Activated naive CD4-positive, alpha-beta T cell treated with anti-CD3 and anti-CD28 coated beads, Interleukin-2, amount 50 U/mL, for 16 hours (primary cell): ENCODE results near the gene FAM20C.

Source experiments
- DNase-seq: peaks from one replicate; pipeline ENCODE4 v3.0.0-alpha.2; 2020

The FAM20C gene

DNA sequence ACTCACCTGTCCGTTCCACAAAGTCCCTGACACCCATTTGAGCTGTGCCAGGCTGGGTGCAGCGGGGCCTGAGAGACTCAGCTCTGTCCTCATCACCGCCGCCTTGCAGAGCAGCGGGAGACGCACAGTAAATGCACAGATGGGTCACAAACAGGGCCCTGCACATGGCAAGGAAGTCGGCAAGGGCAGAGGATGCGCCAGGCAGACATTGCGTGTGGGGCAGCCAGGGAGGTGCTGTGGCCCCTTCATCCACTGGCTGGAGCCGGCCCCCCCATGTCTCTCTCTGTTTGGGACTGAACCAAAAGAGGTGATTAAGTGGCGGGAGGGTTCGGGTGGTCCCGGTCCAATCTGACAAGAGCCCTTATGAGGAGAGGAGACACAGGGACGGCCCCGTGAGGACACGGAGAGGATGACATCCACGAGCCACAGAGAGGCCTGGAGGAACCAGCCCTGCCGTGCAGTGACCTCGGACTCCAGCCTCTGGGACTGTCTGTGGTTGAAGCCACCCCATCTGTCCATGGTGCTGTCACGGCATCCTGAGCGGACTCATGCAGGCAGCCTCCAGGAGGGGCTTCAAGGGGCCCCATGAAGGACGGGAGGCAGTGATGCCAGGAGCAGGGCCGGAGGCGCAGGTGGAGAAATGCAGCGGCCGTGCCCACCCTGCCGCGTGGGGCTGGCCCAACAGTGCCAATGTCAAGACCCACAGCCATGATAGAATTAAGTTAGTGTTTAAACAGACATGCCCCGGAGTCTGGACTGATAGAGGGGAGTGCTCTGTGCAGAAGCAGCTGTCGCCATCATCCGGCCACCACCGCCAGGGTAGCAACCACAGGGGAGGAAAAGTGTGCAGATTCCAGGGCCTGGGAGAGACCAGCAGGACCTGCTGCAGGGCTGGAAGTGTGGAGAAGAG is 69.2 kb downstream of the FAM20C start:
- DNase-seq, result peak; percentile 5

DNA sequence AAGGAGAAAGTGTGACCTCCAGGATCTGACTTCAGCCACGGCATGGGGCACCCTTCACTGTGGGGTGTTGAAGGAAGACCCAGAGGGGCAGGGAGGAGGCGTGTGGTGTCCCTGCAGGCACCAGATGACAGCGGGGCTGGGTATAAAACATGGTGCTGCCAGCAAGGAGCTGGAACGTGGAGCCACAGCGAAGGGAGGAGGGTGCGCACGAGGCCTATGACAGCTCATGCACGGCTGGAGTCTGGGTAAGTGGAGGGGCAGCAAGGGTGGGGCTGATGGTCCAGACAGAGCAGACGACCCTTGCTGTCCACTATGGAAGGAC is 69.8 kb downstream of the FAM20C start:
- DNase-seq, result peak; percentile 4

DNA sequence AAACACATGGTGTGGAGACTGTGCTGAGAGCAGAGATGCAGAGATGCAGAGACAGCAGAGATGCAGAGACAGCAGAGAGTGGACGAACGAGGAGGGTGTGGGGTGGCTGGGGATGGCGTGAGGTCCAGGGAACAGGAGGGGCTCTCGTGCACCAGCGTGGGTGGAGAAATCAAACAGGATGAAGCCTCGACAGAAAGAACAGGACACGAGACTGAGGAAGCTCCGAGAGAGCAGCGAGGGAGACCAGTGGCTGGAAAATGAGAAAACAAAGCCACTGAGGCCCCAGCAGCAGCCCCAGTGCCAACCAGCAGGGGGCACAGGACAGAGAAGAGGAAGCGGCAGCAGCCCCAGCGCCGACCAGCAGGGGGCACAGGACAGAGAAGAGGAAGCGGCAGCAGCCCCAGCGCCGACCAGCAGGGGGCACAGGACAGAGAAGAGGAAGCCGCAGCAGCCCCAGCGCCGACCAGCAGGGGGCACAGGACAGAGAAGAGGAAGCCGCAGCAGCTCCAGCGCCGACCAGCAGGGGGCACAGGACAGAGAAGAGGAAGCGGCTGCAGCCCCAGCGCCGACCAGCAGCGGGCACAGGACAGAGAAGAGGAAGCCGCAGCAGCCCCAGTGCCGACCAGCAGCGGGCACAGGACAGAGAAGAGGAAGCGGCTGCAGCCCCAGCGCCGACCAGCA is 70.4 kb downstream of the FAM20C start:
- peak; percentile 66 for DNase-seq

DNA sequence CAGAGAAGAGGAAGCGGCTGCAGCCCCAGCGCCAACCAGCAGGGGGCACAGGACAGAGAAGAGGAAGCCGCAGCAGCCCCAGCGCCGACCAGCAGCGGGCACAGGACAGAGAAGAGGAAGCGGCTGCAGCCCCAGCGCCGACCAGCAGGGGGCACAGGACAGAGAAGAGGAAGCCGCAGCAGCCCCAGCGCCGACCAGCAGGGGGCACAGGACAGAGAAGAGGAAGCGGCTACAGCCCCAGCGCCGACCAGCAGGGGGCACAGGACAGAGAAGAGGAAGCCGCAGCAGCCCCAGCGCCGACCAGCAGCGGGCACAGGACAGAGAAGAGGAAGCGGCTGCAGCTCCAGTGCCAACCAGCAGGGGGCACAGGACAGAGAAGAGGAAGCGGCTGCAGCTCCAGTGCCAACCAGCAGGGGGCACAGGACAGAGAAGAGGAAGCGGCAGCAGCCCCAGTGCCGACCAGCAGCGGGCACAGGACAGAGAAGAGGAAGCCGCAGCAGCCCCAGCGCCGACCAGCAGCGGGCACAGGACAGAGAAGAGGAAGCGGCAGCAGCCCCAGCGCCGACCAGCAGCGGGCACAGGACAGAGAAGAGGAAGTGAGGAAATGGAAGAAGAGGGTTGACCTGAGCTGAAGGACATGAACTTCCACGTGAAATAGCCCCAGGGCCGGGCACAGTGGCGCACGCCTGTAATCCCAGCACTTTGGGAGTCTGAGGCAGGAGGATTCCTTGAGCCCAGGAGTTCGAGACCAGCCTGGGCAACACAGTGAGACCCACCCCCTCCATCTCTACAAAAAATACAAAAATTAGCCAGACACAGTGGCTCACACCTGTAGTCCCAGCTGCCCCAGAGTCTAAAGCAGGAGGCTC is 71.3 kb downstream of the FAM20C start:
- peak; percentile 73 for DNase-seq

DNA sequence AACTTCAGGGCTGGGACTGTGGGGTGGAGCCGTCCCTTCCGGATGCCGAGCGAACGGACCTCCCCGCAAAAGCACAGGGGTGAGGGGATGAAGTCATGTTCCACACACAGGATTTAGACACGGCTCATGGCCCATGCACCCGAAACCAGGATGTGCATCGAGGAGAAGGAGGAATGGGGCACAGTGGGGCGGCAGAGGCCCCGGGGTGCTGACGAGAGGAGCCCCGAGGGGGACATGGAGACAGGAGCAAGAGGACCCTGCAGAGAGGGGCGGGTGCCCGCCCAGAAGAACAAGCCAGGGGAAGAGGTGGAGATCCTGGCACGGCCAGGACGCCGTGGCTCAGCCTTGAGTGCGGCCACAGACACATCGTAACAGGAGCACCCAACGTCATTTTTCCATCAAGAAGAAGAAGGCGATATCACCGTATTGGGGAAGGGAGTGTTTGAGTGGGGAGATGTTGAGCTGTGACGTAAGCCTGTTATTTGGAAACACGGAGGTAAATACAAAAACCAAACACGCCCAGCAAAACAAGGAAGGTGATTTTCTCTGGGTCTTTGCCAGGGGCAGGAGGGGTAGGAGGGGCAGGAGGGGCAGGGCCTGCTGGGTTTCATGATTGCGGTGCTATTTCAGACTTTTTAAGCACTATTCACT is 72.3 kb downstream of the FAM20C start:
- peak; percentile 7 for DNase-seq

DNA sequence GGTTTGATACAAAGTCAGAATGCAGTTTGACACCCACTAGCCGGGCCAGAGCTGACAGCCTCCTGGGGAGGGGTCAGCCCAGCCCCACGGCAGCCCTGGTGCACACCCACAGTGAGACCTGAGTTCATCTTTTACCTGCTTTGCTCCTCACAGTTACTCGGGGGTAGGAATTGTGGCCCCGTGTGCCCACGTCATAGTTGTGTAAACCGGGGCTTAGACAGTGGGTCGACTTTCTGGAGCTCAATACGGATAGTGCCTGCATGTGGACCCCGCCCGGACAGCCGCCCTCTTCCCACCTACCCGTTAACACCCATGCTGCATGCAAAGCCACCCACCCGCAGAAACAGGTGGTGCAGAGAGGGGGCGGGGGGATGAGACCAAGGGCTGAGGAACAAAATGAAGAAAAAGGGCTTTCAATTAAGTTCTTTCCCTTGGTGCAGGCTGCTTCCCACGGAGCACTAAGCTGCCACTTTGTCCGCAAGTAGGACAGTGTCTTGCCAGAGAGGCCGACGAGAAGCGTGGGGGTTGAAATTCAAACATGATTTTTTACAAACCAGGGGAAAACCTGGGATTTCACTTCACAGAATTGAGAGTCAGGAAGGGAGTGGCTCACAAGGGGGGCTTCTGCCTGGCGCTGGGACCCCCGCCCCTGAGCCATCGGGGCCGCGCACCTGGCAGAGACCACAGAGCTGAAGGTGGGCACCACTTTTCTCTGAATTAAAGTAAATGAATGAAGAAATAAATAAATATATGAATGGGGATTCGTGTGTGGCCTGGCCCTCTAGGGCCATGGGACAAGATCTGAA is 73.0 kb downstream of the FAM20C start:
- DNase-seq, result peak; percentile 7

DNA sequence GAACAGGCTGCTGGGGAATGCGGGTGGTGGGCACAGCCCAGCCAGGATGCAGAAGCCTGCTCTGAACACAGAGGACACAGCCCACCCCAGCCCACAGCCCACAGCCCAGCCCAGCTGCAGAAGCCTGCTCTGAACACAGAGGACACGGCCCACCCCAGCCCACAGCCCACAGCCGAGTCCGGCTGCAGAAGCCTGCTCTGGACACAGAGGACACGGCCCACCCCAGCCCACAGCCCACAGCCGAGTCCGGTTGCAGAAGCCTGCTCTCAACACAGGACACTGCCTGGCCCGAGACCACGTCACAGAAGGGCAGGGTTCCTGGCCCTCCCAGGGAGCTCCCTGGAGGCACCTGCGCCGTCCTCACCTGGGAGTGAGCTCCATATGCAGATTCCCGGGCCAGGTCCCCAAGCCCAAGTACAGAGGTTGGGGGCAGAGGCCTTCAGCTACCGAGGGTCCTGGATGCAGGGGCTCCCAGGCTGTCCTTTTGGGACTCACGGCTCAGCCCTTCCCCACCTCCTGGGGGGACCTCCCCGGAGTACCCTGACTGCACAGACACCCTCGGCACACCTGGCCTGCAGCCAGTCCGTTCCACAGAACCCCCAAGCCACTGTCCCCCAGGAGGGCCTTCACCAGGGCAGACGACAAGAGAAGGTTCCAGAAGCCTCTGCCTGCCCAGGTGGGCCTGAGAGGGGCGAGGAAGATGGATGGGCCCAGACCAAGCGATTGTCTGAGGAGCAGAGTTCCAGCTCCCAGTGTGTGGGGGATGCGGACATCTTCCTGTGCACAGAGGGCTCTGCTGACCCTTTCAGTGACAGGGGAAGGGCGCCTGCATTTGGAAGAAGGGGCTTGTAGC is 73.9 kb downstream of the FAM20C start:
- DNase-seq, result peak; percentile 6

DNA sequence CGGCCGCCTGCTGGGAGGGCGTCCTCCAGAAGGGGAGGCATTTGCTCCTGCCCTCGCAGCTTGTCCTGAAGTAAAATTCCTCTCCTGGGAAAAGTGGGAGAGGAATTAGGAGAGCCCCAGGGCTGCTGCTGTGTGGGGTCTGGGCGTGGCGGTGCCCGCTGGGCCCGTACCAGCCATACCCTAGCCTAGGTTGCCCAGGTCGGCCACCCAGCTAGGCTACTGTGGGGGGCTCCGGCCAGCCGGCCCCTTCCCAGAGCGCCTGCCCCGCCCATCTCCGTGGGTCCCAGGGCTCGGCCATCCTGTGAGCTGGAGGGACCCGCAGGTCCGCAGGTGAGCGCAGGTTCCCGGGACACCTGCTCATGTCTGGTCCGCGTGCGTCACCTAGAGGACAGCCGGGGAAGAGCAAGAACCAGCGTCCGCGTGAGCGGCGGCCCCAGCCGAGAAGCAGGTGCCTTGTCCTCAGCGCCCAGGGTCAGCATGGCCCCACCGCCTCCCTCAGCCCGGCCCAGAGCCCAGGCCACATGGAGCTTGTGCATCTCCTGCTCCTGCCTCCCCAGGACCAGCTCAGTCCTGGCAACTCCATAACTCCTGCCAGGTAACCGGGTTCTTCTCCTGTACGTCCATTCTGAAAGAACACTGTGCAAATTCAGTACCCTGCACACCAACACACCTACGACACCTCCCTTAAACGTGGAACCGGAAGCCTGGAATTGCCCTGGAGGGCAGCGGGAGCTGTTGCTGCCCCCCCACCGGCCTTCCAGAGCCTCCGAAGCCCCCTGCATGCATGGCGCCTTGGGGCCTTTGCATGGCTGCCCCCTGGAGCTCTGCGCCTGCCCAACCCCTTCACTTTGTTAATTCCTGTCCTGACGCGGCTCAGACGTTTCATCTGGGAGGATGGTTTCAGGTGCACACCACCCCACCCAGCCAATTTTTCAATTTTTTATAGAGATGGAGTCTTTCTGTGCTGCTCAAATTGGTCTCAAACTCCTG is 74.8 kb downstream of the FAM20C start:
- DNase-seq, result peak; percentile 10

DNA sequence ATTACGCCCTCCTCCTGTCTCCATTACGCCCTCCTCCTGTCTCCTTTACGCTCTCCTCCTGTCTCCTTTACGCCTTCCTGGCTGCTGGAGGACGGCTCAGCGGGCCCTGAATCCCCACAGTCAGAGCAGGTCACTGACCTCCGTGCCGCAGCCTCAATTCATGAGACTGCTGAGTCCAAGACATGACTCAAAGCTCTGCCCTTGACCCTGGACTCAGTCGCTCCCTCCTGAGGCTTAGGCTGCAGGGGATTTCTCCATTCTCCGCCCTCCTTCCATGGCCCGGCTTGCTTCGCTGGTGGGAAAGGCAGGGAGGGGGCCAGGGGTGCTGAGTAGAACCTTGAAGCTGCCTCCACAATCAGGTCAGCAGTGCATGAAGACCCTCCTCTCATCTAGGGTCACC is 76.6 kb downstream of the FAM20C start:
- DNase-seq, result no peak

DNA sequence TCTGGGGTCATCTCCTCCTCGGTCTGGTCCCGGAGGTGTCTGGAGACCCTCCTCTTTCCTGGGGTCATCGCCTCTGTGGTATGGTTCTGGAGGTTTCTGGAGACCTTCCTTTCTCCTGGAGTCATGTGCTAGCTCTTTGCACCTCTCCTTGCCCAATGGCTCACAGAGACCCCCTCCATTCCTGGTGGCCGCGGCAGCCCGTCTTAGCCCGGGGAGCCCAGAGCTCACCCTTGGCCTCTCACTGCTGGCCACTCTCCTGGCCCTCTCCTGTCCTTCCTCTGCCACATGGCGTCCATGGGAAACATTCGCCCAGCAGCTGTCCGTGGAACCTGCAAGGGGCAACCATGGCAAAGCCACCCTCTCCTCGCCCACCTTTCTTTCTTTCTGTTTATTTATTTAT is 77.3 kb downstream of the FAM20C start:
- DNase-seq, result peak; percentile 6

DNA sequence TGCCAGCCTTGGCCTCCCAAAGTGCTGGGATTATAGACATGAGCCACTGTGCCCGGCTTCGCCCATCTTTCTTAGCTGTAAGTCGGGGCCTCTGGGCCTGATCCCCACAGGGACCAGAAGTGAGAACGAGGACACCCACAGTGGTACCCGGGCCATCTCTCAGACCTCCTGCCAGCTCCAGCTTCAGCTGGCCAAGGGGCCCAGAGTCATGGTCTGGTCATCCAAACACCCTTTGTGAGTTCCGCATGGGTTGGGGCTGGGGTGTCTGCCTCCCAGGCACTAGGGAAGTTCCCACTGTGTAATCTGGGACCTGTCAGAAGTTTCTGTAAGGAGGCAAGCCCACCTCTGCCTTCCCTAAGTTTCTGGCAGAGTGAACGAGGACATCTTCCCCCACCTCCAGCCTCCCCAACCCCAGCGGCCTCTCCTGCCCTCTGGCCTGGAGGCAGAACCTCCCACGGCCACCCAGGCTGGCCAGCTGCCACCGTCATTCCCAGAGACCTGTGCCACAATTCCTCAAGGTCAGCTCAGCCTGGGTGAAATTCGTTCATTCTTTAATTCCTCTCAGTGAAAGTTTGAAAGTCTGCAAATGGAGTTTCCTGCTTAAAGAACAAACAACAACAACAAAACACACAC is 78.1 kb downstream of the FAM20C start:
- DNase-seq, result peak; percentile 6

DNA sequence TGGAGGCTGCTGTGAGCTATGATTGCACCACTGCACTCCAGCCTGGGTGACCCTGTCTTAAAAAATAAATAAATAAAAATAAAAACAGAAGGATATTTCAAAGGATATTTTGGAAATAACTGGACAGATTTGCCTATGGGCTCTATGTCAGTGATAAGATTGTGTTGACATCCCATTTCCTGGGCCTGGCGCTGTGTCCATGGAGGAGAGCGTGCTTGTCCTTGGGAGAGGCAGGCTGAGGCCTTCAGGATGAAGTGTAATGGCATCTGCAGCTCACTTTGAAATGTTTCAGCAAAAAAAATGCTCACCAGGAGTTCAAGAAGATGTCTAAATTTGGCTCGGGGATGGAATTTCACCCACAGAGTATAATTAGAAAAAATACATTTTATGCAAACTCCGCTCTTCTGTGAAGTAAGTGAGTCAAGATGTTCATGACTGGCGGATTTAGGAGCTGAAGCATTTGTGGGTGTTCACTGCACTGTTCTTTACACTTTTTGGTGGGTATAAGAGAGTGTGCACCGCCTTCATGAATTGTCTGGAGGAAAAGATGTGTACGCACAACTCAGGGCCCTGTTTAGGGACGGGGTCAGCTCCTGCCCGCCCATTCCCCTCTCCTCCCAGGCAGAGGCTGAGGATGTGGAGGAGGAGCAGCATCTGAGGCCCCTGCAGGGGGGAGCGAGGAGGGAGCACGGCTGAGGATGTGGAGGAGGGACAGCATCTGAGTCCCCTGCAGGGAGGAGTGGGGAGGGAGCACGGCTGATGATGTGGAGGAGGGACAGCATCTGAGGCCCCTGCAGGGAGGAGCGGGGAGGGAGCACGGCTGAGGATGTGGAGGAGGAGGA is 79.1 kb downstream of the FAM20C start:
- peak; percentile 0 for DNase-seq

DNA sequence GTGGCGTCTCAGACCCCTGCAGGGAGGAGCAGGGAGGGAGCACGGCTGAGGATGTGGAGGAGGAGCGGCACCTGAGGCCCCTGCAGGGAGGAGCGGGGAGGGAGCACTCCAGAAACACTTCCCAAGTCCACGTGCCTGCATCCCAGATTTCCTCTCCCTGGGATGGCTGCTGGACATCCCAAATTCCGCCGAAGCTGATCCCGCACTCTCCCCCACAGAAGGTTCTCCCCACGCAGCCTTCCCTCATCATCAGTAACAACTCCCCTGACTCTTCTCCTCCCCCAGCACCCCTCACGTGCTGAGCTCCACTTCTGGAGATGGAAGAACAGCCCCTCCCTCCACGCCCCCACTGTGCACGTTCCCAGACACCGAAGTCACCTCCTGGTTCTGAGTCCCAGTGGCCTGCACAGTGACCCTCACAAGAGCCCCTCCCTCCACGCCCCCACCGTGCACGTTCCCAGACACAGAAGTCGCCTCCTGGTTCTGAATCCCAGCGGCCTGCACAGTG is 79.8 kb downstream of the FAM20C start:
- DNase-seq, result no peak

DNA sequence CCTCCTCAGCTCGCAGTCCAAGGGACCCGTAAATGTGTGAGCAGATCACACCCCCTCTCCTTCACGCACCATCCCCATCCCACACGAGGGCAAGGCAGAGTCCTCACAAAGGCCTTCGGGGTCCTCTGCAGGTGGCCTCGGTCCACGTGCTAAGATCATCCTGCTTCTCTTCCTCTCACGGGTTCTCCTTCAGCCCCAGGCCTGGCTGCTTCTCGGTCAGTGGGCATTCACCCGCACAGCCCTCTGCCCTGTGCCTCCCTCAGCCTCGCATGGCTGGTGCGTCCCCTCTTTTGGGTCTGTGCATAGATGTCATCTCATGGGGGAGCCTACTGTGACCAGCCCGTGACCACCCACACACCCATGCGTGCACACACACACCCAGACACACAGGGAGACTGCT is 80.3 kb downstream of the FAM20C start:
- peak; percentile 6 for DNase-seq

DNA sequence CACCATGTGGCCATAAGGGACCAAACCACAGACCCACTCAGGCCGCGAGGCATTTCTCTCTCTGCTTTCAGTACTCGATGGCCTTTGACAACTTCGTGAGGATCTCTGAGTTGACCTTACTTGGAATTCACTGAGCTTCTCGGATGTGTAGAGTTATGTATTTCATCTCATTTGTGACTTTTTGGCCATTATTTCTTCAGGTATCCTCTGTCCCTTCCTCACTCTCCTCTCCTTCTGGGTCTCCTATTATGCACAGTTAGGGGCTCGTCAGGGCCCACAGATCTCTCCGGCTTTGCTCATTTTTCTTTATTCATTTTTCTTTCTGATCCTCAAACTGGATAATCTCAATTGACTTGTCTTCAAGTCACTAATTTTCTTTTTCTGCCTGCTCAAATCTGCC is 81.0 kb downstream of the FAM20C start:
- DNase-seq, result peak; percentile 1

DNA sequence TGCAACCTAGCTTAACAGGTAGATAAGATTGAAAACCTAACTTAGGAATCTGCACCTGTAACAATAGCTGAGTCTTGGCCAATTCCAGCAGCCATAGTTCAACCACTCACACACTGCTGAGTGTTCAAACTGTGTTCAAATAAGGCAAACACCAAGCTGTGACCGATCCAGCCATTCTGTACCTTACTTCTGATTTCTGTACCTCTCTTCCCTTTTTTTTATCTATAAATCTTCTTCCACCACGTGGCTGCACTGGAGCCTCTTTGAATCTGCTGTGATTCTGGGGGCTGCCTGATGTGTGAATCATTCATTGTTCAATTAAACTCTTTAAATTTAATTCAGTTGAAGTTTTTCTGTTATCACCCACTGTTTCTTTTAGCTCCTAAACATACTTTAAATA is 81.9 kb downstream of the FAM20C start:
- DNase-seq, result no peak

DNA sequence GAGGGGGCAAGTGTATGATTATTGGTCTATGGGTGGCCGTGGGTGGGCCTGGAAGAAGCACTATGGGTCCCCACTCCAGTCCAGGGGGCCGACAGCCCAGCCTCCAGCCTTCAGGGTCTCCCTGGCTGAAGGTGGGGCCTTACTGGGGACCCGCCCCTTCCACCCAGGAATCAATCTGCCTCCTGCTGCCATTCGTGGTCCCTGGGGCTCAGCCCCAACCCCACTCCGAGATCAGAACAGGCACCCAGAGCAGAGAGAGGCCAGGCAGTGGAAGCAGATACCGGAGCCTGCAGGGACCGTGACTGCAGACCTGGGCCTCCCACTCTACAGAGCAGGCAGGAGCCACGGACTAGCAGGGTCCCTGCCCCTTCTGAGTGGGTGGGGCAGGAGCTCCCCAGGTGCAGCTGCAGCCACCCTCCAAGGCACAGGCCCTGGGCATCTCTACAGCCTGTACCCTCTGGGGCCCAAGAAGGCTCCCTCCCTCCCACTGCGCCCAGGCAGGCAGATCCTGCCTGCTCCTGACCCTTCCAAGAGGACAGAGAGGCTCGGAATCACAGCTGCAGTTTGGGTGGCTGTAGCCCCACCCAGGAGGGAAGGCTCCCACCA is 84.0 kb downstream of the FAM20C start:
- peak; percentile 6 for DNase-seq

DNA sequence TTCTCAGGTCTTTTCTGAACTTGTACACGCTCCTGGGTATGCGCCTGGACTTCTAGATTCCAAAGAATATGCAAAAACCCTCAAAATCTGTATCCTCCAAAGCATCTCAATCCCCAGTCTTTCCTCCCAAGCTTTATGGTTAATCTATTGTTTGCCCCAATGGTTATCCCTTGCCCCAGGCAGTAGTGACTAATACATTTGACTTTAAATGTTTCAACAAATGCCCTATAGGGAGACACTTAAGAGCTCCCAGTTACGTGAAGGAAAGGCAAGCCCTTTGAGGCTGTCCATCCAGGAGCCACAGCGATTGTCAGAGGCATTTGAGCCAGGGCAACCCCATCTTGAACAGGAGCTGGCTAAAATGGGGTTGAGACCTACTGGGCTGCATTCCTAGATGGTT is 84.9 kb downstream of the FAM20C start:
- no peak for DNase-seq
